22Rv1 (cell line): ENCODE measurements around the gene CALML3.
A peak's percentile ranks its signal among the peaks of the same experiment; 100 is the strongest.

Experiments used
- H3K27ac ChIP-seq: fragments of 450-650 bp; 2 replicates; pipeline ENCODE4 v1.5.1; 2017
- ZFX ChIP-seq: fragments of 450-650 bp; IDR thresholded peaks from 2 replicates; pipeline ENCODE4 v1.6.1; 2017; ENCODE audit warnings: antibody characterized with exemption, borderline replicate concordance
- TF ChIP-seq, protein P1 (sequence below): fragments of 450-650 bp; IDR thresholded peaks from 2 replicates; pipeline ENCODE4 v1.5.1; 2017; ENCODE audit warnings: mild to moderate bottlenecking

Gene CALML3

DNA sequence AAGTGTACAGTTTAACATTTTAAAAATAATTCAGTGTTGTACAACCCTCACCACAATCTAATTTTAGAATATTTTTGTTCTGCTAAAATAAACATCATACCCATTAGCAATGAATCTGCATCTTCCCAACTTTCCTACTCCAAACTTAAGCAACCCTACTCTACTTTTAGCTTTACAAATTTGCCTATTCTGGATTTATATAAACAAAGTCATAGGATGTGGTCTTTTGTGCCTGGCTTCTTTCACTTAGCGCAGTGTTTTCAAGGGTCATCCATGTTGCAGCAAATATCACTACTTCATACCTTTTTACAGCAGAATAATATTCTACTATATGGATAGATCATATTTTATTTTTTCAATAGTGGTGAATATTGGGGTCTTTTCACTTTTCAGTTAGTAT, 18.9 kb downstream of the CALML3 start:
- peak overlapping the region; percentile 96 for H3K27ac ChIP-seq
- no peak for TF ChIP-seq ZFX
- TF ChIP-seq, protein P1, sequence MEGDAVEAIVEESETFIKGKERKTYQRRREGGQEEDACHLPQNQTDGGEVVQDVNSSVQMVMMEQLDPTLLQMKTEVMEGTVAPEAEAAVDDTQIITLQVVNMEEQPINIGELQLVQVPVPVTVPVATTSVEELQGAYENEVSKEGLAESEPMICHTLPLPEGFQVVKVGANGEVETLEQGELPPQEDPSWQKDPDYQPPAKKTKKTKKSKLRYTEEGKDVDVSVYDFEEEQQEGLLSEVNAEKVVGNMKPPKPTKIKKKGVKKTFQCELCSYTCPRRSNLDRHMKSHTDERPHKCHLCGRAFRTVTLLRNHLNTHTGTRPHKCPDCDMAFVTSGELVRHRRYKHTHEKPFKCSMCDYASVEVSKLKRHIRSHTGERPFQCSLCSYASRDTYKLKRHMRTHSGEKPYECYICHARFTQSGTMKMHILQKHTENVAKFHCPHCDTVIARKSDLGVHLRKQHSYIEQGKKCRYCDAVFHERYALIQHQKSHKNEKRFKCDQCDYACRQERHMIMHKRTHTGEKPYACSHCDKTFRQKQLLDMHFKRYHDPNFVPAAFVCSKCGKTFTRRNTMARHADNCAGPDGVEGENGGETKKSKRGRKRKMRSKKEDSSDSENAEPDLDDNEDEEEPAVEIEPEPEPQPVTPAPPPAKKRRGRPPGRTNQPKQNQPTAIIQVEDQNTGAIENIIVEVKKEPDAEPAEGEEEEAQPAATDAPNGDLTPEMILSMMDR = no peak

DNA sequence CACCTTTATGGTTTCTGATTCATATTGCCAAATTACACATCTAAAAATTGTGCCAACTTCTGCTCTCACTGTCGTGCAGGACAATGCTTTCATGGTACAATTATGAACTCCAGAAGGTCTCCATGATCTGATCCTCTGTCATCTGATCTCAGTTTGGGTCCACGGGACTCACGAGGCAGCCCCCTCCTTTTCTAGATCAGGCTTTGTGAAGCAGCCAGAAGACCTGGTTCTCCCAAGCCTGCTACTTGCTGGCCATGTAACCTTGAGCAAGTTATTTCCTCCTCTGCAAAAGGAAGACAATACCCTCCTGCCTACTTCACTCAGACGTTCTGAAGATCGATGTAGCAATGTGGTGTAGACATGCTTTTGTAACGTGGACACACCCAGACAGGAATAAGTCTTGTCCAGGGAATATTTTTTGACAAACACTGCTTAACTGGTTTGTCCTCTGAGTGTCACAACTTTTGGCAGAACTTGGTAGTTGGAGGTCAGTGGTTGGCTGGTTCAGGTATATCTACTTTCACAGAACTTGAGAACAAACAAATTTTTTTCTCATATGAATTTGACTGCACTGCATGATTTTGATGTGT, 19.6 kb downstream of the CALML3 start:
- peak overlapping the region; percentile 96 for H3K27ac ChIP-seq

DNA sequence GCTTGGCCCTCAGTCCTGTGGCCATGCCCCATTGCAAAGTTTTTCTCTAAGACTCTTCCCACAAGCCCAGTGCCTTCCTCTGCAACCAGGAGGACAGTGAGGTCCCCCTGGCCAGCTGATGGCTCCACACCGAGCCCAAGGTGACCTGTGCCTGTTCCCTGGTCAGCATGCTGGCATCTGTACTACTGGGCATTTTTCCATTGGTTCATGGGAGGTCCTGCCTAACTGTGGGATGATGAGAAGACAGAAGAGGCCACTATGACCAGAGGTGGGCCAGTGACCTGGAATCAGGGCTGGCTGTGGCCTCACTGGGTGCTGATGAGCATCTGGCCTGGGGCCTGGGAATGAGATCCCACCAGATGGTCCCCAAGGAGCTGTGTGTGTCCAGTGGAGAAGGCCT, 20.2 kb downstream of the CALML3 start:
- TF ChIP-seq ZFX = no peak
- TF ChIP-seq, protein P1 = no peak
- H3K27ac ChIP-seq = peak overlapping the region; percentile 96

More for the DNA sequence above, 19.6 kb downstream of the CALML3 start:
- TF ChIP-seq, protein P1 = no peak
- no peak for TF ChIP-seq ZFX

DNA sequence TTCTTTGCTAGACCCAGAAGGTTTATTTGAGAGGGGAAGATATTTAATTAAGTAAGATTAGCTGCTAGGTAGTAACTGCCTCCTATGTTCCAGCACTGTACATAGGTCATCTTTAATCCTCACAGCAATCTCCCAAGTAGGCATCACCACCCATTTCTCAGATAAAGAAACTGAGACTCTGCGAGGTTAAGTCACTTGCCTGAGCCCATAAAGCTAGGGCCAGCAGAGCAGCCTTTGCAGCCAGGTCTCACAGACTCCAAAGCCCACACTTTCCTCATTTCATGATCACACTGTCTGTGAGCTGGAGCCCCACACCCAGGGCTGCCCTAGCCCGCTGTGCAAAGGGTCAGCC, 20.6 kb downstream of the CALML3 start:
- H3K27ac ChIP-seq = peak overlapping the region; percentile 96
- TF ChIP-seq, protein P1 = no peak
- TF ChIP-seq ZFX = no peak

DNA sequence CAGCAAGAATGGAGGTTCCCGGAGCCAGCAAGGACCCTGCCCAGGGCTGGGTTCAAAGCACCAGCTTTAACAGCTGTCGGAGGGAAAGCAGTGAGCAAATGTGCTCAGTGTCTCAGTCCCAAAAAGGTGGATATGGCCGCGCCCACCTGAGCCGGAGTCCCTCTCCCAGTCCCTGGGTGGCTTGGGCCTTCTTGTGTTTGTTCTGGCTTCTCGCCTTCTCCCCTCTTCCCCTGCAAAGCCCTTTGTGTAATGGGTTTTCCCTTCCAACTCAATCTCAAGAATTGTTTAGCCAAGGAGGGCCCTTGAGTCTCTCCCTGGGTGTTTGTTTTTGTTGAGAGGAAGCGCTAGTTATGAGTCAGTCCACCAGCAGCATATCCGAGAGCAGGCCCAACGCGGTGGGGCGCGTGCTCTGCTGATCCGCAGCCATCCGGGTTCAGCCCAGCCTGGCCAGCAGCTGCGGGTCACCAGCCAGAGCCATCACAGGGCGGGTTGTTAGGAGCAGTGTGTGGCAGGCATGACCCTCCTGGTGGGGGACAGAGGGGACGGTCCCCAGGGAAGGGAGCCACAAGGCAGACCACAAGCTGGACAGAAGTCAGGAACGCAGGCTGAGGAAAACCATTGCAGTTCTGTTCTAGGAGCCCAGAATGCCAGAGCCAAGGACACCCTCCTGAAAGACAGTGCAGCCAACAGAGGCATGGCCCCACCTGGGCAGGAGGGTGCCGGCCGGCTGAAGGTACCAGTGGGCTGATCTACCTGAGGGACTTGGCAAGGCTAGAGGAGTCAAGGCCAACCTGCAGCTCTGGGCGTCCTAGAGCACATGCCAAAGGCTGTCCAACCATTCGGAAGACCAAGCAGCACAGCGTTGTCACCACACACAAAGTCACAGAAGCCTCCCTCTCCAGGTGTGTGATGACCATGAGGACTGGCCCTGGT, 21.3 kb downstream of the CALML3 start:
- TF ChIP-seq, protein P1 = no peak
- TF ChIP-seq ZFX = no peak
- peak overlapping the region; percentile 96 for H3K27ac ChIP-seq

DNA sequence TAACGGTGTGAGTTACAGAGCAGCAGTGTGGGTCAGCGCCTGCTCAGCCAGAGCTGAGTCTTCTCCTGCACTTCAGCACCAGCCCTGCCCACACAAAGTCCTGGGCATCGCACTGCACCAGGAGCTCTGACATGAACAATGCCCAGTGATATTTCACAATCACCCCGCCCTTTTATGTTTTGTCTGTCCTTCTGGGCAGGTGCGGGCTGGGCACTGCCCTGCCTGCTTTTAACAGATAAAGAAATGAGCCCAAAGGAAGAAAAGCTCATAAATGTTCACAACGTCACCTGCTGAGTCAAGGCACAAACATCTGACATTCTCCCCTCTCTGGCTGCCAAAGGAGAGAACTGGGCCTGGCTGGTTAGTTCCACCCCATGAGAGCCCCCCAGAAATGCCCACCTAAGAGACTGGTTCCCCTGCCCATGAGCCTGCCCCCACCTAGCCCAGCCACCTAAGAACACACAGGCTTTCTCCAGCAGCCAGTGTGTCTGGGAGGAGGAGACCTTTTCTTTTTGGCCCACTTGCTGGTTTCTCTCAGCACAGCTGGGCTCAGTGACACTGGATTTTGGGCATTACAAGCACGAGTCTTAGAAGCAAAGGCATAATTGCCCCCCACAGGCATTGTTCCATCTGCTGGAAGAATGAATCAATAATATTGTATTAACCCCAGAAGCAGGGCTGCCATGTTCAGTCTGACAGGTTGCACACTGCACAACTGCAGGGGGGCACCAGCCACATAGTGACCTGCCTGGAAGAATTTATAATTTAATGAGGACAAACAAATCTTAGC, 22.3 kb downstream of the CALML3 start:
- H3K27ac ChIP-seq = peak overlapping the region; percentile 96
- no peak for TF ChIP-seq ZFX
- TF ChIP-seq, protein P1 = no peak

DNA sequence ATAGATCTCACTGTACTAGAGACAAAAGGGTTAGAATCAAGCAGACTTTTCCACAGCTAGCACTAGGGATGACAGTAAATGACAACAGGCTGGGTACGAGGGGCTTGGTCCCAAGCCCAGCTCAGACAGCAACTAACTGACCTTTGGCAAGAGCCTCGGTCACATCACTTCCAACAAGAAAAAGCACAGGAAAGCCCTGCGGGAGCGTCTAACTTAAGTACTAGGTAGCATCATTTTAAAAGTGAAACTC, 22.8 kb downstream of the CALML3 start:
- peak overlapping the region; percentile 96 for H3K27ac ChIP-seq
- no peak for TF ChIP-seq ZFX
- TF ChIP-seq, protein P1 = no peak
